ENCODE results near the gene TF.

The TF gene

GRCh38 chr3:133827684-133828083 is 81.5 kb downstream of the TF start:
- TF ChIP-seq CTCF (IDR thresholded peaks at IDR 0.05; ENCODE audit: low read depth, low read length, missing control alignments): no peak
- no peak for DNase-seq (ENCODE audit: low read depth)
- in situ Hi-C loops (cut with HindIII; ENCODE audit: low sequenced_read_pairs): no loop called here
- no peak overlapping the region for H3K4me3 ChIP-seq (ENCODE audit: low read depth, low read length)

- no peak for DNase-seq (ENCODE audit: low read depth)
- no peak for TF ChIP-seq CTCF (IDR thresholded peaks at IDR 0.05; ENCODE audit: low read depth, low read length, missing control alignments)
- in situ Hi-C loops (cut with HindIII; ENCODE audit: low sequenced_read_pairs): no loop called here
- H3K4me3 ChIP-seq (ENCODE audit: low read depth, low read length): no peak overlapping the region
Observed at GRCh38 chr3:133828576-133829309, 82.5 kb downstream of the TF start.

GRCh38 chr3:133829310-133829707 is 83.1 kb downstream of the TF start:
- no peak overlapping the region for H3K4me3 ChIP-seq (ENCODE audit: low read depth, low read length)
- TF ChIP-seq CTCF (IDR thresholded peaks at IDR 0.05; ENCODE audit: low read depth, low read length, missing control alignments): no peak
- in situ Hi-C loops (cut with HindIII; ENCODE audit: low sequenced_read_pairs): no loop called here
- DNase-seq (ENCODE audit: low read depth): no peak

- no peak for DNase-seq (ENCODE audit: low read depth)
- in situ Hi-C loops (cut with HindIII; ENCODE audit: low sequenced_read_pairs): no loop called here
- no peak for TF ChIP-seq CTCF (IDR thresholded peaks at IDR 0.05; ENCODE audit: low read depth, low read length, missing control alignments)
- no peak overlapping the region for H3K4me3 ChIP-seq (ENCODE audit: low read depth, low read length)
Observed at GRCh38 chr3:133830071-133830470, 83.9 kb downstream of the TF start.

GRCh38 chr3:133831966-133832801 is 86.0 kb downstream of the TF start:
- no peak overlapping the region for H3K4me3 ChIP-seq (ENCODE audit: low read depth, low read length)
- no peak for TF ChIP-seq CTCF (IDR thresholded peaks at IDR 0.05; ENCODE audit: low read depth, low read length, missing control alignments)
- no peak for DNase-seq (ENCODE audit: low read depth)
- in situ Hi-C loops (cut with HindIII; ENCODE audit: low sequenced_read_pairs): no loop called here

- no peak for DNase-seq (ENCODE audit: low read depth)
- in situ Hi-C loops (cut with HindIII; ENCODE audit: low sequenced_read_pairs): no loop called here
- no peak overlapping the region for H3K4me3 ChIP-seq (ENCODE audit: low read depth, low read length)
- TF ChIP-seq CTCF (IDR thresholded peaks at IDR 0.05; ENCODE audit: low read depth, low read length, missing control alignments): no peak
Observed at GRCh38 chr3:133832802-133833144, 86.6 kb downstream of the TF start.

Data from astrocyte of the cerebellum (primary cell).